ENCODE results near the gene LCN12.

- TF ChIP-seq EP300 (IDR thresholded peaks at IDR 0.05), result no peak
- TF ChIP-seq, protein P1, sequence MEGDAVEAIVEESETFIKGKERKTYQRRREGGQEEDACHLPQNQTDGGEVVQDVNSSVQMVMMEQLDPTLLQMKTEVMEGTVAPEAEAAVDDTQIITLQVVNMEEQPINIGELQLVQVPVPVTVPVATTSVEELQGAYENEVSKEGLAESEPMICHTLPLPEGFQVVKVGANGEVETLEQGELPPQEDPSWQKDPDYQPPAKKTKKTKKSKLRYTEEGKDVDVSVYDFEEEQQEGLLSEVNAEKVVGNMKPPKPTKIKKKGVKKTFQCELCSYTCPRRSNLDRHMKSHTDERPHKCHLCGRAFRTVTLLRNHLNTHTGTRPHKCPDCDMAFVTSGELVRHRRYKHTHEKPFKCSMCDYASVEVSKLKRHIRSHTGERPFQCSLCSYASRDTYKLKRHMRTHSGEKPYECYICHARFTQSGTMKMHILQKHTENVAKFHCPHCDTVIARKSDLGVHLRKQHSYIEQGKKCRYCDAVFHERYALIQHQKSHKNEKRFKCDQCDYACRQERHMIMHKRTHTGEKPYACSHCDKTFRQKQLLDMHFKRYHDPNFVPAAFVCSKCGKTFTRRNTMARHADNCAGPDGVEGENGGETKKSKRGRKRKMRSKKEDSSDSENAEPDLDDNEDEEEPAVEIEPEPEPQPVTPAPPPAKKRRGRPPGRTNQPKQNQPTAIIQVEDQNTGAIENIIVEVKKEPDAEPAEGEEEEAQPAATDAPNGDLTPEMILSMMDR (IDR thresholded peaks at IDR 0.05), result no peak
- TF ChIP-seq POLR2A (IDR thresholded peaks at IDR 0.05; ENCODE audit: low read depth), result no peak
- no peak for TF ChIP-seq POLR2AphosphoS5 (IDR thresholded peaks at IDR 0.05)
Measured at GRCh38 chr9:136952876-136953770, 1.1 kb downstream of the LCN12 start.
